Fibroblast of mammary gland (primary cell): Measurements from ENCODE around the gene DOK6.
A peak's percentile ranks its signal among the peaks of the same experiment; 100 is the strongest.
"Not testable (repeated sequence)": the region's sequence is repeated elsewhere in the genome, so short reads cannot be mapped to it uniquely, and the experiment has no call there.

Experiments used
- DNase-seq: peaks from one replicate; pipeline ENCODE4 v3.0.0-alpha.2; 2010; ENCODE audit warnings: low read depth
- H3K4me3 ChIP-seq: 2 replicates; pipeline ENCODE4 v1.5.1; 2011; ENCODE audit warnings: low read depth, mild to moderate bottlenecking, low read length, moderate library complexity; ENCODE audit not compliant: control insufficient read depth
- CTCF ChIP-seq: conservative IDR thresholded peaks from 2 replicates; pipeline ENCODE4 v1.5.1; 2011; ENCODE audit warnings: low read depth, low read length, inconsistent platforms; ENCODE audit not compliant: control insufficient read depth, insufficient read depth

Gene DOK6

GRCh38 chr18:69871363-69871762 lies 470.7 kb downstream of the DOK6 start:
- TF ChIP-seq CTCF: no peak
- DNase-seq: no peak
- no peak overlapping the region for H3K4me3 ChIP-seq

- H3K4me3 ChIP-seq: no peak overlapping the region
- no peak for TF ChIP-seq CTCF
- DNase-seq: no peak
Observed at GRCh38 chr18:69872661-69873060, 472.0 kb downstream of the DOK6 start.

GRCh38 chr18:69874058-69874457 lies 473.4 kb downstream of the DOK6 start:
- no peak for TF ChIP-seq CTCF
- peak; percentile 77 for DNase-seq
- H3K4me3 ChIP-seq: no peak overlapping the region

GRCh38 chr18:69876490-69876889 lies 475.8 kb downstream of the DOK6 start:
- H3K4me3 ChIP-seq: no peak overlapping the region
- DNase-seq: no peak
- no peak for TF ChIP-seq CTCF

GRCh38 chr18:69878213-69878933 lies 477.7 kb downstream of the DOK6 start:
- no peak for DNase-seq
- no peak overlapping the region for H3K4me3 ChIP-seq
- no peak for TF ChIP-seq CTCF

- H3K4me3 ChIP-seq, DNase-seq: not testable (repeated sequence)
Observed at GRCh38 chr18:69879051-69879450, 478.4 kb downstream of the DOK6 start.

GRCh38 chr18:69880083-69880482 lies 479.4 kb downstream of the DOK6 start:
- DNase-seq: no peak
- no peak for TF ChIP-seq CTCF
- H3K4me3 ChIP-seq: no peak overlapping the region
